IMR-90 (cell line): ENCODE results near the gene LRRC7. TPM values are rescaled to one million over a fixed set of nuclear protein-coding genes. Genes with fewer than 3 reads are reported as not detected.

Experiments used
- ATAC-seq: fragments of 200-7000 bp; cut with Tn5 transposase; 2 replicates; pipeline ENCODE4 v1.9.1; 2020; ENCODE audit warnings: low read depth, mild to moderate bottlenecking, moderate library complexity
- BruUV-seq: library from RNA; stranded (reverse); fragments of 400-500 nt; replicated peaks from 2 replicates; lab custom pipeline; 2021; lab: Mats Ljungman, UMichigan
- CTCF ChIA-PET: fragments of 300-600 bp; formaldehyde crosslinking; extraction: SDS; loops from one replicate; lab custom pipeline; 2021; ENCODE audit warnings: antibody characterized with exemption; lab: Yijun Ruan, JAX
- POLR2A ChIA-PET: fragments of 300-600 bp; sonication (Branson Sonifier 250); formaldehyde crosslinking; loops from one replicate; lab custom pipeline; 2022; ENCODE audit warnings: antibody characterized with exemption; ENCODE audit not compliant: unreplicated experiment; lab: Charles Lee
- DNase-seq: peaks from one replicate; pipeline ENCODE4 v3.0.0; 2013
- H2AFZ ChIP-seq: replicated peaks from 2 replicates; pipeline ENCODE3; 2013; ENCODE audit warnings: low read length, mild to moderate bottlenecking; ENCODE audit not compliant: poor library complexity
- H2AK5ac ChIP-seq: 2 replicates; pipeline ENCODE4 v1.6.1; 2013; ENCODE audit warnings: low read depth, low read length, inconsistent platforms
- H2AK9ac ChIP-seq: replicated peaks from 2 replicates; pipeline ENCODE3; 2013; ENCODE audit warnings: mild to moderate bottlenecking, low read depth, low read length, moderate library complexity; ENCODE audit not compliant: poor library complexity
- H2BK120ac ChIP-seq: 2 replicates; pipeline ENCODE4 v1.6.1; 2013; ENCODE audit warnings: low read depth, low read length, inconsistent platforms
- H2BK15ac ChIP-seq: 3 replicates; pipeline ENCODE4 v1.6.1; 2013; ENCODE audit warnings: low read depth, low read length, inconsistent platforms
- H2BK20ac ChIP-seq: 2 replicates; pipeline ENCODE4 v1.6.1; 2013; ENCODE audit warnings: low read depth, mild to moderate bottlenecking, inconsistent platforms, low read length, moderate library complexity
- H2BK5ac ChIP-seq: 2 replicates; pipeline ENCODE4 v1.6.1; 2013; ENCODE audit warnings: mild to moderate bottlenecking, low read depth, low read length, inconsistent platforms; ENCODE audit not compliant: poor library complexity, severe bottlenecking
- H3K14ac ChIP-seq: replicated peaks from 2 replicates; pipeline ENCODE4 v1.6.1; 2013; ENCODE audit warnings: low read depth, low read length, inconsistent platforms
- H3K18ac ChIP-seq: 2 replicates; pipeline ENCODE4 v1.6.1; 2013; ENCODE audit warnings: low read depth, low read length, control low read depth
- H3K23ac ChIP-seq: 2 replicates; pipeline ENCODE4 v1.6.1; 2013; ENCODE audit warnings: low read depth, low read length, inconsistent platforms
- H3K27ac ChIP-seq: 2 replicates; pipeline ENCODE4 v1.5.1; 2013; ENCODE audit warnings: mild to moderate bottlenecking, control low read depth, low read length; ENCODE audit not compliant: insufficient read depth
- H3K27me3 ChIP-seq: 2 replicates; pipeline ENCODE4 v1.6.1; 2013; ENCODE audit warnings: low read length; ENCODE audit not compliant: control insufficient read depth, insufficient read depth
- H3K36me3 ChIP-seq: 2 replicates; pipeline ENCODE4 v1.6.1; 2013; ENCODE audit warnings: low read length, mixed read lengths; ENCODE audit not compliant: control insufficient read depth, insufficient read depth
- H3K4ac ChIP-seq: 2 replicates; pipeline ENCODE4 v1.6.1; 2013; ENCODE audit warnings: low read depth, low read length, inconsistent platforms
- H3K4me1 ChIP-seq: 2 replicates; pipeline ENCODE4 v1.6.1; 2013; ENCODE audit warnings: low read length, mixed read lengths; ENCODE audit not compliant: control insufficient read depth, insufficient read depth
- H3K4me2 ChIP-seq: 2 replicates; pipeline ENCODE4 v1.6.1; 2013; ENCODE audit warnings: low read depth, mild to moderate bottlenecking, control low read depth, low read length, moderate library complexity
- H3K4me3 ChIP-seq: 2 replicates; pipeline ENCODE4 v1.5.1; 2013; ENCODE audit warnings: low read depth, mild to moderate bottlenecking, control low read depth, low read length, moderate library complexity; ENCODE audit not compliant: insufficient read depth
- H3K56ac ChIP-seq: 2 replicates; pipeline ENCODE4 v1.6.1; 2013; ENCODE audit warnings: low read length, inconsistent platforms; ENCODE audit not compliant: insufficient read depth; ENCODE audit errors: extremely low read depth
- H3K79me1 ChIP-seq, 2 experiments: 2 replicates each; pipeline ENCODE4 v1.6.1; 2013; ENCODE audit warnings: low read length in 2 of 2, inconsistent platforms in 1 of 2, low read depth in 1 of 2
- H3K9ac ChIP-seq: 2 replicates; pipeline ENCODE4 v1.6.1; 2013; ENCODE audit warnings: low read depth, low read length, control low read depth
- H3K9me1 ChIP-seq: 2 replicates; pipeline ENCODE4 v1.6.1; 2013; ENCODE audit warnings: low read length, inconsistent platforms; ENCODE audit not compliant: insufficient read depth
- H3K9me3 ChIP-seq: 2 replicates; pipeline ENCODE4 v1.6.1; 2013; ENCODE audit warnings: low read length; ENCODE audit not compliant: control insufficient read depth, insufficient read depth
- H4K20me1 ChIP-seq: 2 replicates; pipeline ENCODE4 v1.6.1; 2013; ENCODE audit warnings: low read length, inconsistent platforms; ENCODE audit not compliant: insufficient read depth
- H4K5ac ChIP-seq: 2 replicates; pipeline ENCODE4 v1.6.1; 2013; ENCODE audit warnings: mild to moderate bottlenecking, low read depth, low read length, control low read depth
- H4K8ac ChIP-seq, 2 experiments: 2 replicates each; pipeline ENCODE4 v1.6.1; 2013; ENCODE audit warnings: low read depth in 2 of 2, low read length in 2 of 2, control low read depth in 1 of 2, inconsistent platforms in 1 of 2
- H4K91ac ChIP-seq: 2 replicates; pipeline ENCODE4 v1.6.1; 2013; ENCODE audit warnings: low read depth, low read length, inconsistent platforms; ENCODE audit not compliant: insufficient read depth
- BHLHE40 ChIP-seq: fragments of 150-350 bp; IDR thresholded peaks from 2 replicates; pipeline ENCODE4 v1.6.1; 2016; ENCODE audit warnings: mild to moderate bottlenecking, low read depth, low read length
- CEBPB ChIP-seq: IDR thresholded peaks from 2 replicates; pipeline ENCODE4 v1.6.1; 2012; ENCODE audit warnings: low read depth, low read length, improper control_type of control experiment
- CHD1 ChIP-seq: IDR thresholded peaks from 2 replicates; pipeline ENCODE4 v1.6.1; 2012; ENCODE audit warnings: low read depth, low read length, improper control_type of control experiment
- FOS ChIP-seq: fragments of 150-350 bp; IDR thresholded peaks from 2 replicates; pipeline ENCODE4 v1.6.1; 2016; ENCODE audit warnings: low read depth, low read length
- MAFK ChIP-seq: IDR thresholded peaks from 2 replicates; pipeline ENCODE4 v1.6.1; 2012; ENCODE audit warnings: low read depth, low read length, improper control_type of control experiment
- MXI1 ChIP-seq: IDR thresholded peaks from 2 replicates; pipeline ENCODE4 v1.6.1; 2012; ENCODE audit warnings: low read depth, mild to moderate bottlenecking, low read length, moderate library complexity, borderline replicate concordance
- POLR2A ChIP-seq: IDR thresholded peaks from 2 replicates; pipeline ENCODE4 v1.6.1; 2012; ENCODE audit warnings: mild to moderate bottlenecking, low read depth, low read length
- RAD21 ChIP-seq: IDR thresholded peaks from 2 replicates; pipeline ENCODE4 v1.6.1; 2012; ENCODE audit warnings: low read length, improper control_type of control experiment
- RFX5 ChIP-seq: IDR thresholded peaks from 2 replicates; pipeline ENCODE4 v1.8.0; 2012; ENCODE audit warnings: low read depth, mild to moderate bottlenecking, low read length, moderate library complexity
- USF2 ChIP-seq: fragments of 150-350 bp; IDR thresholded peaks from 2 replicates; pipeline ENCODE4 v1.6.1; 2017; ENCODE audit warnings: mild to moderate bottlenecking, antibody characterized with exemption, low read length, low read depth
- dilution Hi-C: fragments of 300-500 bp; cut with HindIII; formaldehyde crosslinking; loops from one replicate; pipeline ENCODE4 v1.14.3; 2018; ENCODE audit warnings: low sequenced_read_pairs; ENCODE audit not compliant: unreplicated experiment
- in situ Hi-C: fragments of 300-500 bp; cut with MboI; formaldehyde crosslinking; loops from 3 replicates; pipeline ENCODE4 v1.14.3; 2019; ENCODE audit warnings: low sequenced_read_pairs, inconsistent platforms, mixed read lengths
- intact Hi-C: fragments of 100-400 bp; cut with micrococcal nuclease; formaldehyde crosslinking; loops from 2 replicates; pipeline ENCODE4 v1.10.0; 2022
- polyA plus RNA-seq, 3 experiments: library from polyadenylated mRNA; depleted of rRNA; stranded (reverse); fragments of >200 nt; gene quantifications; 2 replicates each; pipeline ENCODE4 v1.2.3, GENCODE V29; 2012; ENCODE audit warnings: low replicate concordance in 1 of 3
- total RNA-seq: library from RNA; depleted of rRNA; stranded (reverse); fragments of >200 nt; gene quantifications from 2 replicates; pipeline ENCODE4 v1.2.3, GENCODE V29; 2012
- TF ChIP-seq, protein P1 (sequence below): fragments of 150-350 bp; IDR thresholded peaks from 2 replicates; pipeline ENCODE4 v1.6.1; 2016; ENCODE audit warnings: low read depth, mild to moderate bottlenecking, low read length, moderate library complexity, borderline replicate concordance

The LRRC7 gene
- total and polyA plus RNA-seq, 2 of the 4 experiments (the other 2 are of a cell fraction): under 0.01 to 0.02 TPM

GRCh38 chr1:69693921-69694675 lies 126.4 kb downstream of the LRRC7 start:
- Histone ChIP-seq H3K4ac (no peak overlapping the region), H3K27ac (no peak overlapping the region), H3K27me3 (no peaks in the 10 kb centered on the region), H3K79me1 (no peaks in the 10 kb centered on the region), H3K14ac (no peak overlapping the region), H2AK9ac (no peak overlapping the region), H2BK20ac (no peak overlapping the region), H4K8ac (no peak overlapping the region), H3K18ac (no peak overlapping the region), H3K56ac (no peak overlapping the region), H3K36me3 (no peaks in the 10 kb centered on the region), H3K9me1 (no peaks in the 10 kb centered on the region), H3K23ac (no peak overlapping the region), H3K9me3 (no peaks in the 10 kb centered on the region), H3K4me2 (no peak overlapping the region), H2BK120ac (no peak overlapping the region), H4K91ac (no peak overlapping the region), H2AK5ac (no peak overlapping the region), H3K9ac (no peak overlapping the region), H2BK5ac (no peak overlapping the region), H2AFZ (no peak overlapping the region), H3K4me1 (no peaks in the 10 kb centered on the region), H4K20me1 (no peaks in the 10 kb centered on the region), H4K5ac (no peak overlapping the region), H2BK15ac (no peak overlapping the region), H3K4me3 (no peak overlapping the region)
- intact Hi-C loops: no loop called here
- POLR2A ChIA-PET: no interaction called here
- no peak for TF ChIP-seq RFX5
- TF ChIP-seq MAFK: no peak
- no peak for TF ChIP-seq CHD1
- TF ChIP-seq RAD21: no peak
- no peak for TF ChIP-seq BHLHE40
- no peak for TF ChIP-seq POLR2A
- no peak for TF ChIP-seq USF2
- no peak for TF ChIP-seq MXI1
- TF ChIP-seq CEBPB: no peak
- TF ChIP-seq, protein P1, sequence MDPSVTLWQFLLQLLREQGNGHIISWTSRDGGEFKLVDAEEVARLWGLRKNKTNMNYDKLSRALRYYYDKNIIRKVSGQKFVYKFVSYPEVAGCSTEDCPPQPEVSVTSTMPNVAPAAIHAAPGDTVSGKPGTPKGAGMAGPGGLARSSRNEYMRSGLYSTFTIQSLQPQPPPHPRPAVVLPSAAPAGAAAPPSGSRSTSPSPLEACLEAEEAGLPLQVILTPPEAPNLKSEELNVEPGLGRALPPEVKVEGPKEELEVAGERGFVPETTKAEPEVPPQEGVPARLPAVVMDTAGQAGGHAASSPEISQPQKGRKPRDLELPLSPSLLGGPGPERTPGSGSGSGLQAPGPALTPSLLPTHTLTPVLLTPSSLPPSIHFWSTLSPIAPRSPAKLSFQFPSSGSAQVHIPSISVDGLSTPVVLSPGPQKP: no peak
- TF ChIP-seq FOS: no peak
- no peak for ATAC-seq
- in situ Hi-C loops: no loop called here
- DNase-seq: no peak
- CTCF ChIA-PET: no interaction called here
- dilution Hi-C loops: no loop called here
- BruUV-seq: no TSS peak
